ENCODE results near the gene ANKS1B. TPM values are rescaled to one million over a fixed set of nuclear protein-coding genes. Genes with fewer than 3 reads are reported as not detected.

ANKS1B gene
- total RNA-seq, 1 donor from 2014 or later: 0.46 TPM

DNA sequence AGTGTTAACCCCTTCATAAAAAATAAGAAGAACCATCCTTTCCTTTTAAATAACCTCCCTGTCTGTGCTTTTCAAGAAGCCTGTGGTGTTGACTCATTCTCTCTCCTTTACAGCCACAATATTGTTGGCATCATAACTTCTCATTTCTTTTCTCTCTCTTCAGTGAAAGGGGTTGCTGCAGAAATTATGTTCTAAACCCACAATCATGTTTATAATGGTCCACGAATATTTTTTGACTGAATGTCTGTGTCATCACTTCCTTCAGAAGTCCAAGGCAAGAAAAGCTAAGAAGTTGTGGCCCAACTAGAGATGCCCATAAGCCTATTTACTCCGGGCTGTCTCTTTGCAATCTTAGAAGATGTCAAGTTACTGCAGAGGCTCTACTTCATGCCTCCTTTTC lies 851.3 kb downstream of the ANKS1B start:
- TF ChIP-seq, protein P1, sequence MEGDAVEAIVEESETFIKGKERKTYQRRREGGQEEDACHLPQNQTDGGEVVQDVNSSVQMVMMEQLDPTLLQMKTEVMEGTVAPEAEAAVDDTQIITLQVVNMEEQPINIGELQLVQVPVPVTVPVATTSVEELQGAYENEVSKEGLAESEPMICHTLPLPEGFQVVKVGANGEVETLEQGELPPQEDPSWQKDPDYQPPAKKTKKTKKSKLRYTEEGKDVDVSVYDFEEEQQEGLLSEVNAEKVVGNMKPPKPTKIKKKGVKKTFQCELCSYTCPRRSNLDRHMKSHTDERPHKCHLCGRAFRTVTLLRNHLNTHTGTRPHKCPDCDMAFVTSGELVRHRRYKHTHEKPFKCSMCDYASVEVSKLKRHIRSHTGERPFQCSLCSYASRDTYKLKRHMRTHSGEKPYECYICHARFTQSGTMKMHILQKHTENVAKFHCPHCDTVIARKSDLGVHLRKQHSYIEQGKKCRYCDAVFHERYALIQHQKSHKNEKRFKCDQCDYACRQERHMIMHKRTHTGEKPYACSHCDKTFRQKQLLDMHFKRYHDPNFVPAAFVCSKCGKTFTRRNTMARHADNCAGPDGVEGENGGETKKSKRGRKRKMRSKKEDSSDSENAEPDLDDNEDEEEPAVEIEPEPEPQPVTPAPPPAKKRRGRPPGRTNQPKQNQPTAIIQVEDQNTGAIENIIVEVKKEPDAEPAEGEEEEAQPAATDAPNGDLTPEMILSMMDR (conservative IDR thresholded peaks at IDR 0.05; ENCODE audit: low read depth, low read length): no peak
- no peak overlapping the region for H3K4me3 ChIP-seq (ENCODE audit: low read depth, low read length)
- DNase-seq (ENCODE audit: low read depth): no peak

GRCh38 chr12:99131751-99132199 lies 853.0 kb downstream of the ANKS1B start:
- no peak overlapping the region for H3K4me3 ChIP-seq (ENCODE audit: low read depth, low read length)
- DNase-seq (ENCODE audit: low read depth): no peak
- TF ChIP-seq, protein P1 (conservative IDR thresholded peaks at IDR 0.05; ENCODE audit: low read depth, low read length): no peak

- H3K4me3 ChIP-seq (ENCODE audit: low read depth, low read length): no peak overlapping the region
- no peak for DNase-seq (ENCODE audit: low read depth)
- TF ChIP-seq, protein P1 (conservative IDR thresholded peaks at IDR 0.05; ENCODE audit: low read depth, low read length): no peak
Observed at GRCh38 chr12:99130808-99131553, 853.8 kb downstream of the ANKS1B start.

DNA sequence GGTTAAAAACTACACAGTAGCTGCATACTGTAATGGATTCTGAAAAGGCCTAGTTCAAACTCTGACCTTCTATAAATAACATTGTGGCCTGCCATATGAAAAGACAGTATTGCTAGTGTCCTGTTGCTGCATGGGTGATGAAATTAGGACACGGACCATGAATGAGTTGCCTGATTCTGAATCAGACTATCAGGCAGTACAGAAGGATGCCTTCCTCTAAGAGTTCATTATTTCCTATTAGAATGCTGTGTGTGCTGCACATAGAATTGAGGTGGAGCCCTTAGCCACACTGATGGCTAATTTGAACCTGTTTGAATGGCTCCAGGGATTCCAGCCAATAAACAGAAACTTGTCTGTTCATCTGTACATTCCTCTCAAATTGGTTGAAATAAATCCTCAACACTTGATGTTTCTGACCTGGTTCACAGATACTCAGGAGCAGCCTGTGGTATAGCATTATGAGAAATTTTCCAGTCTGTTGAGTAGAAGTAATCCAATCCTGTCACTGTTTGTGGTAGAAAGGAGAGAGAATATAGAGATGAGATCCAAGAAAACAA lies 856.4 kb downstream of the ANKS1B start:
- DNase-seq (ENCODE audit: low read depth): no peak
- H3K4me3 ChIP-seq (ENCODE audit: low read depth, low read length): no peak overlapping the region
- TF ChIP-seq, protein P1 (conservative IDR thresholded peaks at IDR 0.05; ENCODE audit: low read depth, low read length): no peak

DNA sequence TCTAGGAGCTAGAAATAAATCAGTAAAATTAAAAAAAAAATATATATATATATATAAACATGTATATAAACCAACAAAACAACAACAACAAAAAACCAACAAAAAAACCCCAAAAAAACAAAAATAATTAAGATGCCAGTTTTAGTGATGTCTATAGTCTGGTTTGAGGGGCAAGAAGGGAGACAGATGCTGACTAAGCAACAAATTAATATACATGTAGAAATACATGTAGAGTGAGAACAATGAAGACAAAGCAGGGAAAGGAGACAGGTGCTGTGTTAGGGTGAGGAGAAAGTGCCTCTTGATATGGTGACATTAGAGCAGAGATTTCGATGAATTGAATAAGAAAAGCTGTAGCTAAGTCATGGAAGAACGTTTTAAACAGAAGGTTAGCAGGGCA lies 861.8 kb downstream of the ANKS1B start:
- DNase-seq (ENCODE audit: low read depth): no peak
- H3K4me3 ChIP-seq (ENCODE audit: low read depth, low read length): no peak overlapping the region
- TF ChIP-seq, protein P1 (conservative IDR thresholded peaks at IDR 0.05; ENCODE audit: low read depth, low read length): no peak

DNA sequence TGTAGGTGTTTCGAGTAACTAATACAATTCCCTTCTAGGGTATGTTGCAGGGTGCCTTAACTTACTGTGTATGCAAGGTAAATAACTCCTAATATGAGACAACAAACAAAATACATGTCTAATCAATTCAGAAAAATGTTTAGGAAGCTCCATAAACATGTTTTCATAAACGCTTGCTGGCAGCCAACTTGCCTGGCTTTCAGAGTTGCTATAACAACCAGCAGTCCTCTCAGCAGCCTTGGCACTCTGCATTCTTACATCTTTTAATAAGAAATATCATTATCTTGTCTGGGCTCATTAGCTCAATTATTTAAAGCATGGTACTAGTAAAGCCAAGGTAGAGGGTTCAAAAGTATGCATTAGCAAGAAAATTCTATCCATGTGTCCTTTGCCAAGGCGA lies 862.2 kb downstream of the ANKS1B start:
- no peak for DNase-seq (ENCODE audit: low read depth)
- TF ChIP-seq, protein P1 (conservative IDR thresholded peaks at IDR 0.05; ENCODE audit: low read depth, low read length): no peak

GRCh38 chr12:99121546-99121945 lies 863.2 kb downstream of the ANKS1B start:
- H3K4me3 ChIP-seq (ENCODE audit: low read depth, low read length): no peak overlapping the region
- no peak for DNase-seq (ENCODE audit: low read depth)
- TF ChIP-seq, protein P1 (conservative IDR thresholded peaks at IDR 0.05; ENCODE audit: low read depth, low read length): no peak

More for the DNA sequence above, 862.2 kb downstream of the ANKS1B start:
- no peak overlapping the region for H3K4me3 ChIP-seq (ENCODE audit: low read depth, low read length)
